AG08396 (cell line): ENCODE data around the gene INHBC.
"Not testable (repeated sequence)": the region's sequence is repeated elsewhere in the genome, so short reads cannot be mapped to it uniquely, and the experiment has no call there.

Experiments
- DNase-seq: peaks from one replicate; pipeline ENCODE4 v3.0.0; 2012; ENCODE audit warnings: low spot score, mixed read lengths

Gene INHBC

GRCh38 chr12:57429473-57430111, 5.0 kb upstream of the INHBC start:
- DNase-seq, result peak; percentile 22

GRCh38 chr12:57430112-57430930, 4.3 kb upstream of the INHBC start:
- DNase-seq, result no peak

DNA sequence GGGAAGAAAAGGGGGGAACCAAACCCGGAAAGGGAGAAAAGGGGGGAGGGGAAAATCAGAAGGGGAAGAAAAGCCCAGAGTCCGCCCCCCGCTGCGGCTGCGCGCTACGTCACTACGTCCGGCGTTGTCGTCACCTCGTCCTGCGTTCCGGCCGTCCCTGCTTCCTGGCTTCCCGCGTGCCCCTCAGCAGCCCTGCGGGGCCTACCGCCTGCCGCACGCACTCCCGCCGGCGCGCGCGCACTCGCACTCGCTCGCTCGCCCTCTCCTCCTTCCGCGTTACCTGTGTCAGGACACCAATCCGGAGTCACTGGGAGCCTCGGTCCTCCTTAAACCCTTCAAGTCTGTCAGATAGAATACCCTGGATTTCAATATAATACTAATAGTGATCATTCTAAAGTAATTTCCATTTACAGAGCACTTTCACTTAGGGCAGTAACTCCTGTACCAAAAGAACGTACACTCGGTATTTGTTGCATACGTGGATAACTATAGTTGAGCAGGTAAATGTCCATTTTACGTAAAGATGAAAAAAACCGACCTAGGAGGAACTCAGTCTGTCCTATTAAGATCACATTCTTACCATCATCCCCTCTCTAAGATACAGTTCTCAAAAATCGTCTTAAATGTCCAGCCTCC, 3.5 kb upstream of the INHBC start, which contains the start of gene R3HDM2:
TSS of gene R3HDM2 (minus strand) at position 113 of the 636 bp plus-strand sequence. CDS start 120,615 bp downstream, outside the sequence.
- peak; percentile 99 for DNase-seq

DNA sequence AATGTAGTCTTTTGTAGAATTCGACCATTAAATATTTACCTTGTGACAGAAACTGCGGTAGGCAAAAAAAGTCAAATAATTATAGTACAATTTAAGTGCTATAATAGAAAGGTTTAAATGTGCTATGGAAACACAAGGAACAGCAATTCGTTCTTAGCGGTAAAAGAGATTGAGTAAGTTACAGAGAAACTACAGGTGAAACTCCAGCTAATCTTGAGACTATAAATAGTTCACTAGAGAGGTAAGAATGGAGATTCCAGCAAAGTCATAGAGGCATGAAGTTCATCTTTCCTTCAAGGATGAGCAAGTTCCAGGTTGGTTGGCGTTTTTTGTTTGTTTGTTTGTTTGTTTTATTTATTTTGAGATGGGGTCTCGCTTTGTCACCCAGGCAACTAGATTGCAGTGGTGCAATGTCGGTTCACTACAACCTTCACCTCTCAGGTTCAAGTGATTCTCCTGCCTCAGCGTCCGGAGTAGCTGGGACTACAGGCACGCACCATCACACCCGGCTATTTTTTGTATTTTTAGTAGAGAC, 2.9 kb upstream of the INHBC start:
- no peak for DNase-seq

GRCh38 chr12:57433370-57433769, 1.2 kb upstream of the INHBC start:
- DNase-seq, result no peak

- no peak for DNase-seq
These were observed 709 bp downstream of the INHBC start for GRCh38 chr12:57435293-57435692.

GRCh38 chr12:57438400-57438799, 3.8 kb downstream of the INHBC start:
- DNase-seq, result no peak

DNA sequence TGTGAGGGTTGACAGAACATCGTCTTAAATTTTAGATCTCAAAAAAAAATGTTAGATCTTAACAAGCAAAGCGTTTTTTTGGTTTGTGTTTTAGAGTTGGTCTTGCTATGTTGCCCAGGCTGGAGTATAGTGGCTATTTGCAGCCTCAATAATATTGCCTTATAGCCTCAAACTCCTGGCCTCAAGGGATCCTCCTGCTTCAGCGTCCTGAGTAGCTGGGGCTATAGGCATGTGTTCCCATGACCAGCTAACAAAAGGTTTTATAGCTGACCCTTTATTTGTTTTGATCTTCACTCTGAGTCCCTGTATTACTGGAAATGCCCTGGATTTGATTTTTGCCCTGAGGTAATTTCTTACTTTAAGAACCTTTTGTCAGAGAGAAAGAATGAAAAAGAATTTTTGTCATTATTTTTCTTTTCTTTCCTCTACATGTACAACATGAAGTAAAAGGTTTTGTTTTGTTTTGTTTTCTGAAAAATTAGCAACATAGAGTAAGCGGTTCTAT, 5.2 kb downstream of the INHBC start:
- no peak for DNase-seq

- DNase-seq, result not testable (repeated sequence)
These were observed 6.8 kb downstream of the INHBC start for GRCh38 chr12:57441393-57441792.

GRCh38 chr12:57441846-57442427, 7.4 kb downstream of the INHBC start:
- DNase-seq, result no peak

- not testable (repeated sequence) for DNase-seq
These were observed 9.8 kb downstream of the INHBC start for GRCh38 chr12:57444337-57444736.

GRCh38 chr12:57444744-57445143, 10.2 kb downstream of the INHBC start:
- no peak for DNase-seq

DNA sequence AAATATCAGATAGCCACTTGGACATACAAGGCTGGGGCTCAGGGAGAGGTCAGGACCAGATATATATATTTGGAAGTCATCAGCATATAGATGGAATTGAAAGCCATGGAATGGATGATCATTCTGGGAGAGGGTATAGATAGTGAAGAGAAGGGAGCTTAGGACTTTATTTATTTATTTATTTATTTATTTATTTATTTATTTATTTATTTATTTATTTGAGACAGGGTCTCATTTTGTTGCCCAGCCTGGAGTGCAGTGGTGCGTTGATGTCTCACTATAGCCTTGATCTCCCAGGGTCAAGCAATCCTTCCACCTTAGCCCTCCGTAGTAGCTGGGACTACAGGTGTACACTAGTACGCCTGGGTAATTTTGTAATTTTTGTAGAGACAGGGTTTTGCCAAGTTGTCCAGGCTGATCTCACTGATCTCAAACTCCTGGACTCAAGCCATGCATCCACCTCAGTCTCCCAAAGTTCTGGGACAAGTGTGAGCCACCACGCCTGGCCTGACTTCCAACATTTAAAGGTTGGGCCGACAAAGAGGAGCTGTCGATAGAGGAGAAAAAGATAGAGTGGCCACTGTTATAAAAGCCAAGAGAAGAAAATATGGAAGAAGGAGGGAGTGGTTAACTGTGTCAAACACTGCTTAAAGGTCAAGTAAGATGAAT, 11.8 kb downstream of the INHBC start:
- DNase-seq, result no peak

GRCh38 chr12:57448669-57449068, 14.1 kb downstream of the INHBC start:
- no peak for DNase-seq

DNA sequence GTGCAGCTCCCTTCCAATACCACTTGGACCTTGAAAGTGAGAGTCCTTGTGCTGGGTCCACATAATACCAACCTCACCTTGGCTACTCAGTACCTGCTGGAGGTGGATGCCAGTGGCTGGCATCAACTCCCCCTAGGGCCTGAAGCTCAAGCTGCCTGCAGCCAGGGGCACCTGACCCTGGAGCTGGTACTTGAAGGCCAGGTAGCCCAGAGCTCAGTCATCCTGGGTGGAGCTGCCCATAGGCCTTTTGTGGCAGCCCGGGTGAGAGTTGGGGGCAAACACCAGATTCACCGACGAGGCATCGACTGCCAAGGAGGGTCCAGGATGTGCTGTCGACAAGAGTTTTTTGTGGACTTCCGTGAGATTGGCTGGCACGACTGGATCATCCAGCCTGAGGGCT, 14.8 kb downstream of the INHBC start:
- DNase-seq, result no peak

GRCh38 chr12:57450057-57450456, 15.5 kb downstream of the INHBC start:
- DNase-seq, result no peak

DNA sequence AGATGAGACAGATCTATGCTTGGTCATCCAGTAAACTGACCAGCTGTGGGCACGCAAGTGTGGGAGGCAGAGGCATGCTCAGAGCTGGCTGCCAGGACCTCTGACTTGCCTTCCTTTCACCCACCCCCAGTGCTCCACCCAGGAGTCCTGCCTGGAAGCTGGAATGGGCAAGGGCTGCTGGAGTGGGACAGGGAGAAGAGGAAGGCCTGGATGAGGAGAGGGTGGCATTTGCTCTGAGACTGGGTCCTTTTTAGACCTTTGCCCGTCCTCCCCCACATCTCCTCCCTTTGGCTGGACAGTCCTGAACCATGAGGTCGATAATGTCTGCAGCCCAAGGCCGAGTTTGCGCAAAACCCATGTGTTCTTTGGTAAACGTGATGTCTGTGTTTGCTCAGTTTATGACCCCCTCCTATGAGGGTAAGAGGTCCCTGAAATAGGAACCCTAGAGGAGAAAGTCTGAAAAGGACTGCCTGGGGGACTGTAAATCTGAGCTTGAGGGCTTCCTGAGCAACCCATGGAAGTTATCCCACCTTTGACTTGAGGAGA, 16.7 kb downstream of the INHBC start:
- DNase-seq, result no peak

DNA sequence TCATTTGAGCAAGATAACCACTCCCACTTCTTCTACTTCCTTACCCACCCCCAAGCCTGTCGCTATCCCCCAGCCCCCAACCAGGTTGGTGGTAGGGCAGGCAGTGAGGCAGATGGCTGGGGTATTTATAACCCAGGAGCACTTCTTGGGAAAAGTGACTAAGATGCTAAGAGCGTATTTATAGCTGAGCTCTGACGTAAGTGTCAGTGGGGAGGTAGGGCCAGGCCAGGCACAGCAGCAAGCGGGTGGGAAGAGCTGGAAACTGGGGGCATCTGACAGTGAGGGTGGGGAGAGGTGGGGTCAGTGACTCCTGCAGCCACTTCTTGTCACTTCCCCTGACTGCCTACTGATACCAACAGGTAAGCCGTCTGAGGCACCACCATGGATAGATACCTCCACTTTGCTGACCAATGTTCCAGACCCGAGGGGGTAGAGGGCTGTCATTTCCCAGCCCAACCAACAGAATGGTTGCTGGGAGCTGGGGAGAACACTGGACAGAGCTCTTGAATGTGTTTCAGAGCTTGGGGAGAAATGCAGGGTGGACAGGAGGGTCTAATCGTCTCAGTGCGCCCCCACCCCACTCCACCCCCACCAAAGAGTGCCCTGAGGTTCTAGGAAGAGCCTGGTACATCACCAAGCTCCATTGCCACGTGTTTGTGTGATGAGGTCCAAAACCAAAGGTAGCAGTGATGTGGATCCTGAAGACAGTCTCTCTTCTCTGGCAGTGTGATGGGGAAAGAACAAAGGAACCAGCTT, 17.8 kb downstream of the INHBC start:
- DNase-seq, result peak; percentile 71

- DNase-seq, result peak; percentile 72
These were observed 18.4 kb downstream of the INHBC start for GRCh38 chr12:57452937-57453509.

DNA sequence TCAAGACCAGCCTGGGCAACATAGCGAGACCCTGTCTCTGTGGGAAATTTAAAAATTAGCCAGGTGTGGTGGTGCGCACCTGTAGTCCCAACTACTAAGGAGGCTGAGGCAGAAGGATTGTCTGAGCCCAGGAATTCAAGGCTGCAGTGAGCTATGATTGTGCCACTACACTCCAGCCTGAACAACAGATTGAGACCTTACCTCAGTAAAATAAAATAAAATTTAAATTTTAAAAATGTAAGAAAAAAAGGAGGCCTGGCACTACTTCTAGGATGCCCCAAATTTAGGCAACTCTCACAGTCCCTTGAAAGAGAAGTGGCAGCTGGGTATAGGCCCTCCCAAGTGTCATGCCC, 19.6 kb downstream of the INHBC start:
- DNase-seq, result no peak
